ENCODE results near the gene IGFBPL1. TPM values are rescaled to one million over a fixed set of nuclear protein-coding genes. Genes with fewer than 3 reads are reported as not detected.

Gene IGFBPL1
- total RNA-seq, 1 donor from 2014 or later = not detected

- H3K36me3 ChIP-seq = no peaks in the 10 kb centered on the region
- TF ChIP-seq CTCF (IDR thresholded peaks at IDR 0.05) (no peak), POLR2AphosphoS5 (IDR thresholded peaks at IDR 0.05; ENCODE audit: insufficient read depth in 1 of 2, low read depth in 1 of 2) (no peak), POLR2A (IDR thresholded peaks at IDR 0.05) (no peak)
- no peaks in the 10 kb centered on the region for H3K27me3 ChIP-seq
- no peaks in the 10 kb centered on the region for H3K9me3 ChIP-seq
- intact Hi-C loops (cut with DNase I) = loop anchor here (10.0 kb wide), 1 partner anchor 509 kb away; the partner anchor contains the start of gene SLC25A51
- no peak overlapping the region for H3K4me3 ChIP-seq
- no peak for DNase-seq (ENCODE audit: extremely low spot score in 2 of 2)
- H3K27ac ChIP-seq = no peak overlapping the region
- H3K4me1 ChIP-seq = no peaks in the 10 kb centered on the region
Observed at GRCh38 chr9:38414040-38414723, 10.1 kb downstream of the IGFBPL1 start.

- H3K4me1 ChIP-seq = no peaks in the 10 kb centered on the region
- no peak overlapping the region for H3K27ac ChIP-seq
- no peak for TF ChIP-seq POLR2A (IDR thresholded peaks at IDR 0.05)
- no peak for TF ChIP-seq POLR2AphosphoS5 (IDR thresholded peaks at IDR 0.05; ENCODE audit: insufficient read depth in 1 of 2, low read depth in 1 of 2)
- TF ChIP-seq CTCF (IDR thresholded peaks at IDR 0.05) = no peak
- no peaks in the 10 kb centered on the region for H3K9me3 ChIP-seq
- no peak overlapping the region for H3K4me3 ChIP-seq
- no peaks in the 10 kb centered on the region for H3K36me3 ChIP-seq
- intact Hi-C loops (cut with DNase I) = loop anchor here (10.0 kb wide), 1 partner anchor 508 kb away; the partner anchor contains the start of gene SLC25A51
- no peak for DNase-seq (ENCODE audit: extremely low spot score in 2 of 2)
- H3K27me3 ChIP-seq = no peaks in the 10 kb centered on the region
Observed at GRCh38 chr9:38413283-38413682, 11.0 kb downstream of the IGFBPL1 start.

- Histone ChIP-seq H3K27ac (no peak overlapping the region), H3K4me3 (no peak overlapping the region), H3K36me3 (no peaks in the 10 kb centered on the region), H3K4me1 (no peaks in the 10 kb centered on the region), H3K27me3 (no peaks in the 10 kb centered on the region), H3K9me3 (no peaks in the 10 kb centered on the region)
- intact Hi-C loops (cut with DNase I) = loop anchor here (10.0 kb wide), 1 partner anchor 508 kb away; the partner anchor contains the start of gene SLC25A51
- TF ChIP-seq POLR2A (IDR thresholded peaks at IDR 0.05) (no peak), POLR2AphosphoS5 (IDR thresholded peaks at IDR 0.05; ENCODE audit: insufficient read depth in 1 of 2, low read depth in 1 of 2) (no peak), CTCF (IDR thresholded peaks at IDR 0.05) (no peak)
- no peak for DNase-seq (ENCODE audit: extremely low spot score in 2 of 2)
Observed at GRCh38 chr9:38412751-38413150, 11.5 kb downstream of the IGFBPL1 start.

GRCh38 chr9:38408719-38409118 lies 15.5 kb downstream of the IGFBPL1 start:
- intact Hi-C loops (cut with DNase I) = no loop called here
- TF ChIP-seq POLR2A (IDR thresholded peaks at IDR 0.05) (no peak), POLR2AphosphoS5 (IDR thresholded peaks at IDR 0.05; ENCODE audit: insufficient read depth in 1 of 2, low read depth in 1 of 2) (no peak), CTCF (IDR thresholded peaks at IDR 0.05) (no peak)
- Histone ChIP-seq H3K4me1 (no peaks in the 10 kb centered on the region), H3K4me3 (no peak overlapping the region), H3K27me3 (no peaks in the 10 kb centered on the region), H3K36me3 (no peaks in the 10 kb centered on the region), H3K9me3 (no peaks in the 10 kb centered on the region), H3K27ac (no peak overlapping the region)
- no peak for DNase-seq (ENCODE audit: extremely low spot score in 2 of 2)

GRCh38 chr9:38406476-38407186 lies 17.6 kb downstream of the IGFBPL1 start:
- no peaks in the 10 kb centered on the region for H3K27me3 ChIP-seq
- intact Hi-C loops (cut with DNase I) = no loop called here
- no peaks in the 10 kb centered on the region for H3K4me1 ChIP-seq
- no peak overlapping the region for H3K4me3 ChIP-seq
- TF ChIP-seq POLR2A (IDR thresholded peaks at IDR 0.05) = no peak
- no peak for TF ChIP-seq POLR2AphosphoS5 (IDR thresholded peaks at IDR 0.05; ENCODE audit: insufficient read depth in 1 of 2, low read depth in 1 of 2)
- no peak for TF ChIP-seq CTCF (IDR thresholded peaks at IDR 0.05)
- no peak overlapping the region for H3K27ac ChIP-seq
- no peak for DNase-seq (ENCODE audit: extremely low spot score in 2 of 2)
- no peaks in the 10 kb centered on the region for H3K36me3 ChIP-seq
- no peaks in the 10 kb centered on the region for H3K9me3 ChIP-seq

All from vagina (tissue), 2 donors.